ENCODE measurements around the gene AMFR. TPM values are rescaled to one million over a fixed set of nuclear protein-coding genes. Genes with fewer than 3 reads are reported as not detected.

Gene AMFR
- total RNA-seq, 2 donors from 2014 or later = 87.7 to 130 TPM

DNA sequence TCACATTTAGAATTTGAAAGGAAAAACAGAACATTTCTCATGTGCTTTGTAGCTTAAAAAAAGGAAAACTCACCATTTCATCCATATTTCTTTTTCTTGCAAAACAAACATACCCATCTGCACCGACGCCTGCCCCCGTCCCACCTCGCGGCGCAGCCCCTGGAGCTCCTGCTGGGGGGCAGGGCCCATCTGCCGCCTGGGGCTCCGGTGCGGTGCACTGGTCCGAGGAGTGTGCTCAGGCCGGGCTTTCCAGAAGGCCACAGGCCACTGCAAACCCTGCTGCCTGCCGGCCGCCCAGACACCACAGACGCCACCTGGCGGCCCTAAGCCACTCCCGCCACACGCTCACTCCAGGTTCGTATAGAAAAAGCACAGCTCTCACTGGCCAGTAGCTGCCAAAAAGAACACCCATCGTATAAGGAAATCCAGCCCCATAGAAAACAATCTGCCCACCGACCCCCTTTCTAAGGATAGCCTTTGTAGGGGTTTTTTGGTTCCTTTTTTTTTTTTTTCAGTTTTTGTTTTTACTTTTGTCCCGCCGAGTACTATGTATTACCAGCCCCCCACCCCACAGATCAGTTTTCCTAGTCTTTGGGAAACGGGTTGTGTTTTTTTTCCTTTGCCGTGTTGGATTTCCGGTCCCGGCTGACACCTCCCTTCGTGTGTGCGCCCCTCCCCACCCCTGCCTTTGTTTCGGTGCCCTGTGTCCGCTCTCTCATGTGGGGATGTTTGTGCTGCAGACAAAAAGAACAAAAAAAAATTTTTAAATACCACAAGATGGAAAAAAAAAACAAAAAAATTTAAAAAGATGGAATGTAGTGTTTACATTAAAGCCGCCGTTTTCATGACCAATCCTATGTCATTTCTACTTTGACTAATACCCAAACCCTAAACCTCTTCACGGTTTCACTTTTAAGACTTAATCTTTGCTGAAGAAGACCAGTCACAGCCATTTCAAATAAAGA lies 68.8 kb downstream of the AMFR start:
- TF ChIP-seq, protein P1, sequence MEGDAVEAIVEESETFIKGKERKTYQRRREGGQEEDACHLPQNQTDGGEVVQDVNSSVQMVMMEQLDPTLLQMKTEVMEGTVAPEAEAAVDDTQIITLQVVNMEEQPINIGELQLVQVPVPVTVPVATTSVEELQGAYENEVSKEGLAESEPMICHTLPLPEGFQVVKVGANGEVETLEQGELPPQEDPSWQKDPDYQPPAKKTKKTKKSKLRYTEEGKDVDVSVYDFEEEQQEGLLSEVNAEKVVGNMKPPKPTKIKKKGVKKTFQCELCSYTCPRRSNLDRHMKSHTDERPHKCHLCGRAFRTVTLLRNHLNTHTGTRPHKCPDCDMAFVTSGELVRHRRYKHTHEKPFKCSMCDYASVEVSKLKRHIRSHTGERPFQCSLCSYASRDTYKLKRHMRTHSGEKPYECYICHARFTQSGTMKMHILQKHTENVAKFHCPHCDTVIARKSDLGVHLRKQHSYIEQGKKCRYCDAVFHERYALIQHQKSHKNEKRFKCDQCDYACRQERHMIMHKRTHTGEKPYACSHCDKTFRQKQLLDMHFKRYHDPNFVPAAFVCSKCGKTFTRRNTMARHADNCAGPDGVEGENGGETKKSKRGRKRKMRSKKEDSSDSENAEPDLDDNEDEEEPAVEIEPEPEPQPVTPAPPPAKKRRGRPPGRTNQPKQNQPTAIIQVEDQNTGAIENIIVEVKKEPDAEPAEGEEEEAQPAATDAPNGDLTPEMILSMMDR (IDR thresholded peaks at IDR 0.05) = peak; percentile 77 to 90 (median 85)
- TF ChIP-seq POLR2A (IDR thresholded peaks at IDR 0.05) = peak in 2 of 3 donors; percentile 13 to 36
- H3K27me3 ChIP-seq = no peaks in the 10 kb centered on the region
- no peaks in the 10 kb centered on the region for H3K9me3 ChIP-seq
- ATAC-seq (peak; percentile 94), DNase-seq (peak; percentile 79 to 87 (median 84))
- no peaks in the 10 kb centered on the region for H3K36me3 ChIP-seq (replicated peaks in 1 of 2; ENCODE audit: insufficient read depth in 1 of 2, low read depth in 2 of 2)
- H3K4me1 ChIP-seq = peaks cover 10% of the 10 kb centered on the region
- H3K27ac ChIP-seq = peak overlapping the region in 2 of 4 donors; percentile 40
- intact Hi-C loops (cut with DNase I) = no loop called here
- H3K4me3 ChIP-seq = no peak overlapping the region
- 1 to 3% methylated on average over 32 to 33 of the region's 33 CpGs for WGBS, 2 donors

DNA sequence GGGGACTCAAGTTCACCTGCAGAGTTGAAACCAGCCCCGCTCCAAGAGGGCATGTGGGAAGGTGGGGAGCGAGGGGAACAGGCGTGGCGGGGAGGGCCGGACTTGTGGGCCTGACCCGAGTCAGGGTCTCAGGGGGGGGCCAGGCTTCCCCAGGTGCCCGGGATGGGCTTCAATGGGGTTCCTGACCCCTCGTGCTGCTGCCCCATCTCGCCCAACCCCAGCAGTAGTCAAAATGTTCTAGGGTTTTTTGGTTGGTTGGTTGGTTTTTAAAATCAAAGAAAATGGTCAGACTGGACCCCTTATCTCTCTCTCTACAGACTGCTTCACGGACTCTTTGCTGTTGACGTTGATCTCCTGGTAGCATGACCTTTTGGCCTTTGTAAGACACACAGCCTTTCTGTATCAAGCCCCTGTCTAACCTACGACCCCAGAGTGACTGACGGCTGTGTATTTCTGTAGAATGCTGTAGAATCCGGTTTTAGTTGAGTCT lies 69.5 kb downstream of the AMFR start:
- ATAC-seq = no peak
- 69 to 71% methylated on average over 14 of the region's 14 CpGs for WGBS, 2 donors
- Histone ChIP-seq H3K36me3 (replicated peaks in 1 of 2; ENCODE audit: insufficient read depth in 1 of 2, low read depth in 2 of 2) (no peaks in the 10 kb centered on the region), H3K27me3 (no peaks in the 10 kb centered on the region), H3K27ac (no peak overlapping the region), H3K4me3 (no peak overlapping the region), H3K4me1 (peaks cover 10% of the 10 kb centered on the region), H3K9me3 (no peaks in the 10 kb centered on the region)
- intact Hi-C loops (cut with DNase I) = no loop called here
- TF ChIP-seq POLR2A (IDR thresholded peaks at IDR 0.05) = no peak
- TF ChIP-seq, protein P1 (IDR thresholded peaks at IDR 0.05) = no peak
- DNase-seq = peak in 1 of 4 donors; percentile 6

DNA sequence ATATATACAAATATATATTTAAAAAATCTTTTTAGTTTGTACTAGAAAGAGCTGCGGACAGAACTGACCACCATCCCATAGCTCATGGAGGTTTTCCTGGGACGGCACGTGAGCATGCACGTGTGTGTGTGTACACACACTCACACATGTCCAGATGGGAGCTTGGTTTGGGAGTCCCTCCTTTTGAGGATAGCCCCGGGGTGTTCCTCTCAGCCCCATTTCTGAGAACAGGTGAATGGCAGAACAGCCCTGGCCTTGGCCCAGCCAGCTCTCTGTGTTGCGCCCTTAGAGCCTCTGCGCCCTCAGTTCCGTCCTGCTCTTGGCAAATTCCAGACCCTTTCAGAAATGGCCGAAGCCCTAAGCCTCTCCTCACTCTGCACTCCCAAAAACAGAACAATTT lies 70.1 kb downstream of the AMFR start:
- 87% methylated on average over 8 to 9 of the region's 9 CpGs for WGBS, 2 donors
- H3K4me3 ChIP-seq = no peak overlapping the region
- no peak overlapping the region for H3K27ac ChIP-seq
- intact Hi-C loops (cut with DNase I) = no loop called here
- DNase-seq (peak in 2 of 4 donors; percentile 1 to 6), ATAC-seq (no peak)
- peaks cover 10% of the 10 kb centered on the region for H3K4me1 ChIP-seq
- no peaks in the 10 kb centered on the region for H3K9me3 ChIP-seq
- TF ChIP-seq, protein P1 (IDR thresholded peaks at IDR 0.05) = no peak
- no peak for TF ChIP-seq POLR2A (IDR thresholded peaks at IDR 0.05)
- no peaks in the 10 kb centered on the region for H3K27me3 ChIP-seq
- H3K36me3 ChIP-seq (replicated peaks in 1 of 2; ENCODE audit: insufficient read depth in 1 of 2, low read depth in 2 of 2) = no peaks in the 10 kb centered on the region

DNA sequence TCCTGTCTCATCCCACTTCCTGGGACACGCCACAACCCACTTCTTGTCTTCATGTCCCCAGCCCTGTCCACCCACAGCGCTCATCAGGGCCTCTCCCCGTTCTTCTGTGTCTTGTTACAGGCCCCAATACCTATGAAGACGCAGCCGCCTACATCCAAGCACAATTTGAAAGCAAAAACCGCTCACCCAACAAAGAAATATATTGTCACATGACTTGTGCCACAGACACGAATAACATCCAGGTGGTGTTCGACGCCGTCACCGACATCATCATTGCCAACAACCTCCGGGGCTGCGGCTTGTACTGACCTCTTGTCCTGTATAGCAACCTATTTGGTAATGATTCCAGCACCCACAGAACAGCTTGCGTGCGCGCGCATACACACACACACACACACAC lies 70.6 kb downstream of the AMFR start:
- TF ChIP-seq, protein P1 (IDR thresholded peaks at IDR 0.05) = no peak
- TF ChIP-seq POLR2A (IDR thresholded peaks at IDR 0.05) = no peak
- DNase-seq (peak in 2 of 4 donors; percentile 4 to 9), ATAC-seq (no peak)
- Histone ChIP-seq H3K4me1 (peaks cover 10% of the 10 kb centered on the region), H3K36me3 (replicated peaks in 1 of 2; ENCODE audit: insufficient read depth in 1 of 2, low read depth in 2 of 2) (no peaks in the 10 kb centered on the region), H3K27me3 (no peaks in the 10 kb centered on the region), H3K9me3 (no peaks in the 10 kb centered on the region), H3K27ac (no peak overlapping the region), H3K4me3 (no peak overlapping the region)
- intact Hi-C loops (cut with DNase I) = no loop called here
- WGBS, 2 donors = 93 to 96% methylated on average over 17 of the region's 17 CpGs
